Fibroblast of skin of scalp (primary cell): ENCODE data around the gene SEC22A.

Experiments
- DNase-seq: peaks from one replicate; pipeline ENCODE4 v3.0.0-alpha.2; 2013

Gene SEC22A

DNA sequence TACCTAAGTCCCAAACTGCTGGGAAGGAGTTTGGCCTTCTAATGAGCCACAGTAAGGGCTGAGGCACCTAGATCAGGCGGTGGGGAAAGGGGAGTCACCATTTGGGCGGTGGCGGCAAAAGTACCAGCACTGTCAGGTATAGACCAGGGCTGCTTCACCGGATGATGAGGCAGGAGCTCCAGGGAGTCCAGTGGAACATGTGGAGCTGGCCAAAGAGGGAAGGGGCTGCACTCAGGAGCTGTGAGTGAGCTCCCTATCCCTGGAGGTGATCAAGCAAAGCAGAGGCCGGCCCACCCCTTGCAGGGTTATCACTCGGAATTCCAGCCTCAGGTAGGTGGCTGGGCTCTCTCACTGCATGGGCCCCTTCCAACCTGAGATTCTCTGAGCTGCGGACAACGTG lies 108.4 kb downstream of the SEC22A start:
- no peak for DNase-seq

DNA sequence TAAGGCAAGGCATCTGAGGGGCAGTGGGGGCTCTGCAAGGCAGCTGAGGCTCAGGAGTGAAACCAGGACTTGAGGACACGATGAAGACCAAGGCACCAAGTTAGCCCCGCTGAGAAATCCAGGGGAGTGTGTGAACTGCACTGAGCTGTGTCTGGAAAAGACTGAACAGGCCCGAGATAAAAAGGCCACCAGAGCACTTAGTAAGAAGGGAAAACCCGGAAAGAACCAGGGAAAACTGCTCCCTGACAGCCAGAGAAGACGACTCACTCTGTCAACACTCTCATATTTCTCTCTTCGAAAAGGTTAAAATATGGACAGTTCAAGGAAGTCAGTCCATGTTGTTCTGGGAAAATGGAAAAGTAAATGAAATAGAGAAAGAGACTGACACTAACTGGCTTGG lies 109.0 kb downstream of the SEC22A start:
- DNase-seq = no peak

DNA sequence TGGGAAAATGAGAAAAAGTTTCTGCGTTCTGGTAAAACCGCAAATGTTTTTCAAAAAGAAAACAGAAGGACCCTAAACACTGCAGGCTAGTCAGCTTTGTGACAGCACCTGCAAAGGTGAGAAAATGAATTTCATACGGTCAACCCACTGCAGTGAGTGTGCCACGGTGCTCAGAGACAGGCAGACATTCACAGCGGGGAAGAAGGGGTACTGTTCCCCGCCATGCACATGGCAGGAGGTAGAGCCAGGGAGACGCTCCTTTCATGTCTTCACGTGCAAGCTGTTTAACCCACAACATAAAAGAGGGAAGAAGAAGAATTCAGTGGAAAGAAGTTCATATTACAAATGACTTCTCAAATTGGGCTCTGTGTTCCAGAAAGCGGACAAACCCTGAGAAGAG lies 109.5 kb downstream of the SEC22A start:
- no peak for DNase-seq

DNA sequence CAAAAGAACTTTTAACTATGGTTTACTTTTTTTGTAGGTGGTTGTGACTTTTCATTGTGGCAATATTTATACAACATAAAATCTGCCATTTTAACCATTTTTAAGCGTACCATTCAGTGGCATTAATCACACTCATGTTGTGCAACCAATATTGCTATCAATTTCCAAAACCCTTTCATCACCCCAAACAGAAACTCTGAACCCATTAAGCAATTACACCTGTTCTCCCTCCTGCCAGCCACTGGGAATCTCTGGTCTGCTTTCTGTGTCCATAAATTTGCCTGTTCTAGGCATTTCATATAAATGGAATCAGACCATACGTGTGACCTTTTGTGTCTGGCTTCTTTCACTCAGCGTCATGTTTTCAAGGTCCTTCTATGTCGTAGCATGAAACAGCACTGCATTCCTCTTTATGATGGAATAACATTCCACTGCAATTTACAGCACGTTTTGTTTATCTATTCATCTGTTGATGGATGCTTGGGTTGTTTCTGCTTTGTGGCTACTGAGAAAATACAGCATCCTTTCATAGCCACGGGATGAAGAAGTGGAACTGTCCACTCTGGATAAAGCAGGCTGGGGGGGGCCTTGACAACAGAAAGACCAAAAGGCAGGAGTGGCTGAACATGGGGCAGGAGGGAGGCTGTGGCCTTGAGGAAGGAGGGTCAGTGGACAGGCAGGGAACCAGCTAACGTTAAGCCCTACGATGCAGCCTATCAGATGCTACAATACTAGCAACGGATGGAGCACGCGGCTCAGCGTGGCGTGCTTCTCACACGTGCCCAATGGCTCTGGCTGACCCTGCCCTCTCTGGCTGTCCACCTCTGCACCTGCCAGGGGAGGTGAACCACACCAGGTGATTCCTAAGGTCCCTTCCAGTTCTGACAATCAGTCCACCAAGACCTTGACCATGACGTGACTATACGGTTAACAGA lies 110.9 kb downstream of the SEC22A start:
- no peak for DNase-seq

DNA sequence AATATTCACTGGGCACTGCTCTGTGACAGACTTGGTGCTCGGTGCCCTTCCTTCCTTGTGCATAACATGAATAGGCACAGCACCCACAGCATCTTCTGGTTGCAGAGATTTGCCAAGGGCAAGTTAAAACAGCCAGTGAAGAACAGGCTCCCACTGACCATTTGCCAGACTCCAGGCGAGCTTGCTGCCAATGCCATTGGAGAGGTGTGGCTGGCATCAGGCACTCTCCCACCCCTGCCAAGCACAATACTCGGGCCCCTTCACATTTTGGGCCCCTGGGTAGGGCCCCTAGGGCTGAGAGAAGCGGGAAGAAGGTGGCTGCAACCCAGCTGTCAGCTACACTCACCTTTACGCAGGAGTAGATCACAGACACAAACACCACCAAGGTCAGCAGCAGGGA lies 112.1 kb downstream of the SEC22A start:
- DNase-seq = no peak

DNA sequence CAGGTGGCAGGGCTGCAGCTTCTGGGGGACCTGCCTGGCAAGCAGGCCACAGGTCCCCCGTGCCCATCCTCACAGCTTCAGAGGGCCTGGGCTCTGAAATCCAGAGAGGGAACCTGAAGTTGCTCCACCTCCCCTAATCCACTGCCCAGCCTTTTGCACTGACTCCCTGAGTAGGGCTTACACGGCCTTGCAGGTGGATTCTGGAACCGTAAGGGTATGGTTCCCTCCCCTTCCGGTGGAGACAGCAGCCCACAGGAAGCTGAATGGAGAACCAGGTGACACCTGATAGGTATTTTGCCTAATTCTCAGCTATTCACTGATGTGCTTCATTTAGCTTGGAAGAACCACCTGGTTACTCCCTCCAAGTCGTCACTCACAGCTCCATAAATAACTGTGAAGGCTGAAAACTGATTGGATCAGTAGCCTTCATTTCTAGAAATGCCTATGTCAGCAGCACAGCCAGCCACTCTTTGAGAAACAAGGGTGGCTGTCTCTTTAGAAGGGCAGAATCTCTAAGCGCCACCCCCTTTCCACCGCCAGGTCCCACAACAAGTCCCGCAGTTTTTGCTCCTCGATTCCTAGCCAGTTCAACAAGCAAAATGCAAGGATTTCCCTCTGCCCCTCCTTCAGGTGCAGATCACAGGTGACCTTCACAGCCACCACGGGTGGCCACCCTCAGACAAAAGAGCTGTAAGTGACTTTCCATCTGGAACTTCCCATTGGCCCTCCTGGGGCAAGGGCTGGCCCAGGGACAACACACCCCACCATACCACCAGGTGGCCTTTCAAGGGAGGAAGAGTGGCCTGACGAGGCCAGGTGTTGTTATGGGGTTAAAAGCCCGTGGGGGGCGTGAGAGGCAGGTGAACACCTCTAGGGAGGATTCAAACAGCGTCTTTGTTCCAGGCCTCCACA lies 112.9 kb downstream of the SEC22A start:
- no peak for DNase-seq

DNA sequence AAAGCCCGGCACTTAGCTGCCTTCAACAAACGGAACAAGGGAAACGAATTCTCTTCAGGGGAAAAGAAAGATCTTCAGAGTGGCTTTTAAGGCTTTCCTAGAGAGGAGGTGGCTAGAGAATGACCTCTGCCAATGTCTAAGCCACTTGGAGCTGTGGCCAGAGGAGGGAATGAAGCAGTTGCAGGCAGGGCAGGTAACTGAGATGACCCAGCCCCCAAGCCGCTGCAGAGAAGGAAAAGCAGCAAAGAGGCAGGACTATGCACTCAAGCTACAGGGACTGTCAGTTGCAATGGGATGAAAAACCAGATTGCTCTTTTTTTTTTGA lies 113.5 kb downstream of the SEC22A start:
- no peak for DNase-seq

DNA sequence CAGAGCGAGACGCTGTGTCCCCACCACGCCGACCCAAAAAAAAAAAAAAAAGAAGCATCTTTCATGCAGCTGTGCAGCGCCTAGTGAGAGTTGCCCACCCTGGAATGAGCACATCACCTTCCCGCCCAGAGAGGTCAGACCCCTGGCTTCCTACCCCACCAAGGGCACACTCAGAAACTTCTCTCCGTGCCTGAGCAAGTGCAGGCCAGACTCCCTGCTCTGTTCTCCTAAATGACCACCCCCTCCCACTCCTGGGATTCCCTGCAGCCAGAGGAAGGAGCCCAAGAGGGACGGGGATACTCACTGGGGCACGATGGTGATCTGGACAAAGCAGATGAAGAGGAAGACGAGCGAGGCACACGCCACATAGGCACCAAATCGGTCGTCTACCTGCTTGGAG lies 116.0 kb downstream of the SEC22A start:
- DNase-seq = no peak

DNA sequence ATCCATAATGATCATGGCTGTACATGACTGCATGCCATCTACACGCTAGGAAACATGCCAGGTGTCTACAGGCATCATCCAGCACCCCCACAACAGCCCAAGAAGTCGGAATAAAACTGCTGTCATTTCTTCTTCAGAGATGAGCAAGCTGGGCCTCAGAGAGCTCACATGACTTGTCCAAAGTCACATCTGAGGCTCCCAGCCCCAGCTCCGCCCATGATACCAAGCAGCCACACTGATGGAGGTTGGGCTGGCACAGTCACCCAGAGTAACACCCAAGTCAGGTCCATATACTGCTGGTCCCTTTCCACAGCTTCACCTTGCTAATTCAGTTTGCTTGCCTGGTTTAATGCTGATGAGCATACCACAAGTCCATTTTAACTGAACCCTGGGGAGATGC lies 116.6 kb downstream of the SEC22A start:
- no peak for DNase-seq

DNA sequence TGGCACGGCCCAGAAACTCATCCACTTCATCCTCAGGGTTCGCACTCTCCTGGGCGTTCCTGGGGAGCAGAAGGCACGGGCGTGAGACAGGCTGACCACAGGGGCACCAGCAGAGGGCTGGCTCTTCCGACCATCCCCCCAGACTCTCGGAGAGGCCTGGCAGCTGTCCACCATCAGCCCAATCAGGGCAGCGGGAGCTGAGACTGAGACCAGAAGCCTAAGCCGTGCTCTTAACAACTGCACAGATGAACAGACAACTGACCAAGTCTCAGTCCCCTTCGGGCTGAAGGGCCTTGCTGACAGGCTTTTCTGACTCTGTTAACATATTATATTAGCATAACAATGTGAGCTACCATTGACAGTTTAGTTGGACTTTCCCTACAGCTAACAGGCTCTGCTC lies 118.0 kb downstream of the SEC22A start:
- DNase-seq = no peak

DNA sequence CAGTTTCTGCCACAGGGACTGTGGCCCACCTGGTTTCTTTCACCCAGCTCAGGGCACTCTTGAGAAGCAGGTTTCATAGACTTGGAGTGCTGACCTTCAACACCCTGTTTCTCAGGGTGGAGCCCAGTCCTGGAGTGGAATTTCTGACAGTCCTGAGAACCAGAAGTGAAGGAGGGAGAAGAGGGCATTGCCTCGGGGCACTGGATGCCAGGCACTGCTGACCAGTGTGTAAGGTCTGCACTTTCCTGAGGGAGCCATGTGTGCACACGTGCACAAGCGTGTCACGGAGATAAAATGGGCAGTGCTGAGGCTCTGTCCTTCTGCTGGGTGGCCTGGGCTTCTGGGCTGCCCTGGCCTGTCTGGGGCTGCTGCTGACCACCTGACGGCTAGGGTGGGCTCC lies 118.5 kb downstream of the SEC22A start:
- DNase-seq = no peak

DNA sequence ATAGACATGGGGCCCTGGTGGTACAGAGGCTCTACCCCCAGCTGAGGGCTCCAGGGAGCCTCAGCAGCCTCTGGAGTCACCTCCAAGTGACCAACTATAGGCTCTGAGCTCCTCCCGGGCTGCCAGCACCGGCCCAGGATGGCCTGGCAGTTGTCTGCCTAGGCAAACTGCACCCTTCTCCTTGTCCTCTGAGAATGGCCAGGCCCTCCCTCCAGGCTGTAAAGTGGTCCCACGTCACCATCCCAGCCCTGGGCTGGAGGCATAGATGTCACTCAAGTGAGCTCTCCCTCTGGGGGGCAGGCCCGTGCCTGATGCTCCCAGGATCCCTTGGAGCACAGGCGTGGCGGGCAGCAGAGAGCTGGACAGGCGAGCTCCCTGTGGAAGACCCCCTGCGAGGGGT lies 120.1 kb downstream of the SEC22A start:
- no peak for DNase-seq

DNA sequence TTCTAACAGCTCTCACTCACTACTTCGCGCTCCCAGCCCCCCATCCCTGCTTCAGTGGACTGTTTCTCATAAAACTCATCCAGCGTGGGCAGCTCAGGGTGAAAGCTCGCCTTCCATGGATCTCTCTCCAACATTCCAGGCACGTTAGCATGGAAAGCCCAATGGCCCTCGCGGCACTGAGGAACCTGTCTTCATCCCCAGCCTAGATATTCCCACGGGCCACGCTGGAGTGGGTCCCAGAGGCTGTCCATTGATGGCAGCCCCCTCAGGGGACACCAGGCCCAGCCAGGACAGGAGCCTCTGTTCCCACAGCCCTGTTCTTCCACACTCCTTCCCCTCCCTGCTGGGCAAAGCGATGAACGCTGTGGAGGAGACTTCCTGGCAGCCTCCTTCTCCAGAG lies 121.1 kb downstream of the SEC22A start:
- DNase-seq = no peak
